GM23338 (cell line): ENCODE results near the gene PTBP3. TPM values are rescaled to one million over a fixed set of nuclear protein-coding genes. Genes with fewer than 3 reads are reported as not detected.

Experiments
- ATAC-seq: fragments of 200-7000 bp; cut with Tn5 transposase; 3 replicates; pipeline ENCODE4 v1.9.1; 2020
- DNase-seq: peaks from one replicate; pipeline ENCODE4 v3.0.0-alpha.2; 2015; ENCODE audit warnings: low spot score
- H2AFZ ChIP-seq: fragments of 200-600 bp; sonication (generic); 2 replicates; pipeline ENCODE4 v1.8.0; 2016; ENCODE audit warnings: antibody characterized with exemption, mild to moderate bottlenecking, moderate library complexity
- H3F3A ChIP-seq: fragments of 200-600 bp; sonication (generic); replicated peaks from 2 replicates; pipeline ENCODE4 v1.8.0; 2017; ENCODE audit warnings: antibody characterized with exemption, mixed run types, low read depth
- H3K27ac ChIP-seq: fragments of 200-600 bp; sonication (generic); 2 replicates; pipeline ENCODE4 v1.6.1; 2016; ENCODE audit warnings: low read depth
- H3K27me3 ChIP-seq: fragments of 200-600 bp; sonication (generic); 2 replicates; pipeline ENCODE4 v1.8.0; 2016; ENCODE audit warnings: mild to moderate bottlenecking, mixed run types, moderate library complexity; ENCODE audit not compliant: insufficient read depth
- H3K36me3 ChIP-seq: fragments of 200-600 bp; sonication (generic); 2 replicates; pipeline ENCODE4 v1.8.0; 2016; ENCODE audit warnings: mild to moderate bottlenecking; ENCODE audit not compliant: insufficient read depth
- H3K4me1 ChIP-seq: fragments of 200-600 bp; sonication (generic); 2 replicates; pipeline ENCODE4 v1.8.0; 2016; ENCODE audit warnings: mild to moderate bottlenecking, moderate library complexity; ENCODE audit not compliant: insufficient read depth
- H3K4me2 ChIP-seq: fragments of 200-600 bp; sonication (generic); 2 replicates; pipeline ENCODE4 v1.7.1; 2017; ENCODE audit warnings: mixed run types
- H3K4me3 ChIP-seq: fragments of 200-600 bp; sonication (generic); 2 replicates; pipeline ENCODE4 v1.6.1; 2016; ENCODE audit warnings: mixed run types
- H3K79me2 ChIP-seq: fragments of 200-600 bp; sonication (generic); replicated peaks from 2 replicates; pipeline ENCODE4 v1.8.0; 2017; ENCODE audit warnings: mild to moderate bottlenecking; ENCODE audit not compliant: insufficient read depth
- H3K9me2 ChIP-seq: fragments of 200-600 bp; sonication (generic); 2 replicates; pipeline ENCODE4 v1.8.0; 2017; ENCODE audit not compliant: insufficient read depth
- H4K20me1 ChIP-seq: fragments of 200-600 bp; sonication (generic); replicated peaks from 2 replicates; pipeline ENCODE4 v1.8.0; 2017; ENCODE audit warnings: mild to moderate bottlenecking; ENCODE audit not compliant: insufficient read depth
- H3K27ac Mint-ChIP-seq: 2 replicates; pipeline ENCODE4 v1.8.0; 2020; ENCODE audit warnings: inconsistent platforms, mild to moderate bottlenecking, moderate library complexity, mixed read lengths
- H3K27me3 Mint-ChIP-seq: 3 replicates; pipeline ENCODE4 v1.8.0; 2022; ENCODE audit warnings: low read depth, mild to moderate bottlenecking, moderate library complexity, mixed read lengths, inconsistent platforms; ENCODE audit not compliant: insufficient read depth, poor library complexity
- H3K36me3 Mint-ChIP-seq: 3 replicates; pipeline ENCODE4 v1.8.0; 2021; ENCODE audit warnings: low read depth, mild to moderate bottlenecking, inconsistent platforms, moderate library complexity, mixed read lengths
- H3K4me1 Mint-ChIP-seq: 3 replicates; pipeline ENCODE4 v1.8.0; 2020; ENCODE audit warnings: mild to moderate bottlenecking, inconsistent platforms, mixed read lengths
- H3K4me3 Mint-ChIP-seq: 3 replicates; pipeline ENCODE4 v1.8.0; 2021; ENCODE audit warnings: moderate library complexity, mild to moderate bottlenecking, inconsistent platforms, mixed read lengths
- H3K9me3 Mint-ChIP-seq: 3 replicates; pipeline ENCODE4 v1.8.0; 2020; ENCODE audit warnings: moderate library complexity, mild to moderate bottlenecking, inconsistent platforms, mixed read lengths
- CREB1 ChIP-seq: fragments of 250-450 bp; sonication (Bioruptor Pico); IDR thresholded peaks from 2 replicates; pipeline ENCODE4 v1.5.0; 2020; ENCODE audit warnings: low read depth, mild to moderate bottlenecking, moderate library complexity
- CTCF ChIP-seq, 2 experiments: fragments of 200-600 bp in 1 of 2; sonication (generic) in 1 of 2; conservative IDR thresholded peaks; 2 replicates each; pipeline versions ENCODE4 v1.5.1 to v1.6.1; 2016 to 2017; ENCODE audit warnings: antibody characterized with exemption in 2 of 2, low read depth in 2 of 2, mild to moderate bottlenecking in 2 of 2, moderate library complexity in 1 of 2
- NANOG ChIP-seq: IDR thresholded peaks from 2 replicates; pipeline ENCODE4 v1.6.1; 2016; ENCODE audit warnings: antibody characterized with exemption, borderline replicate concordance
- ZNF114 ChIP-seq: fragments of 250-450 bp; sonication (Bioruptor Pico); IDR thresholded peaks from 2 replicates; pipeline ENCODE4 v1.5.0; 2020; ENCODE audit warnings: mild to moderate bottlenecking, moderate library complexity
- polyA plus RNA-seq: library from polyadenylated mRNA; unstranded; fragments of >200 nt; fragmentation: Nextera tagmentation; extraction: Ambion mirVana; gene quantifications from 2 replicates; pipeline ENCODE4 v1.2.1, GENCODE V29; 2016
- total RNA-seq: library from RNA; depleted of rRNA; stranded (reverse); fragments of >200 nt; shearing (Covaris generic); gene quantifications from 2 replicates; pipeline ENCODE4 v1.2.3, GENCODE V29; 2014
- TF ChIP-seq, protein P1 (sequence below): fragments of 250-450 bp; sonication (Bioruptor Pico); IDR thresholded peaks from 2 replicates; pipeline ENCODE4 v1.5.0; 2020; ENCODE audit warnings: mild to moderate bottlenecking, moderate library complexity

Gene PTBP3
- total and polyA plus RNA-seq, 2 experiments from 2014 or later: 20.0 to 92.9 TPM

DNA sequence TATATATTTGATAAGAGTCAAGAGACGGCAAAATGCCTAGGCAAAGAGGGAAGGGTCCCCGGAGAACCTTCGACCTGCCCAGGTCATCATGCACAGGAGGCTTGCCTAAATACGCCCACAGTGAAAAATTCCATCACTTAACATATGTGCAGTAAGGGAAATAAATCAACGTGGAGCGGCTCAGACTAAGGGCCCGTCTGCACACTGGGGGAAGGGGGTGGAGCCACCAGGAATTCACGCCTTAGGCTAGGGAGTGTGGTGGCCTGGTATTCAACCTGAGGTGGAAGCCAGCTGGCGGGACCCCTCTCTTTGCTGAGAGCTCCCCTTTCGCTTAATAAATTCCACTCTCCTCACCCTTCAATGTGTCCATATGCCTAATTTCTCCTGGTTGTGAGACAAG is 8.3 kb downstream of the PTBP3 start (continued):
- no peak for TF ChIP-seq CTCF (conservative IDR thresholded peaks at IDR 0.05; ENCODE audit: low read depth in 2 of 2)
- TF ChIP-seq, protein P1, sequence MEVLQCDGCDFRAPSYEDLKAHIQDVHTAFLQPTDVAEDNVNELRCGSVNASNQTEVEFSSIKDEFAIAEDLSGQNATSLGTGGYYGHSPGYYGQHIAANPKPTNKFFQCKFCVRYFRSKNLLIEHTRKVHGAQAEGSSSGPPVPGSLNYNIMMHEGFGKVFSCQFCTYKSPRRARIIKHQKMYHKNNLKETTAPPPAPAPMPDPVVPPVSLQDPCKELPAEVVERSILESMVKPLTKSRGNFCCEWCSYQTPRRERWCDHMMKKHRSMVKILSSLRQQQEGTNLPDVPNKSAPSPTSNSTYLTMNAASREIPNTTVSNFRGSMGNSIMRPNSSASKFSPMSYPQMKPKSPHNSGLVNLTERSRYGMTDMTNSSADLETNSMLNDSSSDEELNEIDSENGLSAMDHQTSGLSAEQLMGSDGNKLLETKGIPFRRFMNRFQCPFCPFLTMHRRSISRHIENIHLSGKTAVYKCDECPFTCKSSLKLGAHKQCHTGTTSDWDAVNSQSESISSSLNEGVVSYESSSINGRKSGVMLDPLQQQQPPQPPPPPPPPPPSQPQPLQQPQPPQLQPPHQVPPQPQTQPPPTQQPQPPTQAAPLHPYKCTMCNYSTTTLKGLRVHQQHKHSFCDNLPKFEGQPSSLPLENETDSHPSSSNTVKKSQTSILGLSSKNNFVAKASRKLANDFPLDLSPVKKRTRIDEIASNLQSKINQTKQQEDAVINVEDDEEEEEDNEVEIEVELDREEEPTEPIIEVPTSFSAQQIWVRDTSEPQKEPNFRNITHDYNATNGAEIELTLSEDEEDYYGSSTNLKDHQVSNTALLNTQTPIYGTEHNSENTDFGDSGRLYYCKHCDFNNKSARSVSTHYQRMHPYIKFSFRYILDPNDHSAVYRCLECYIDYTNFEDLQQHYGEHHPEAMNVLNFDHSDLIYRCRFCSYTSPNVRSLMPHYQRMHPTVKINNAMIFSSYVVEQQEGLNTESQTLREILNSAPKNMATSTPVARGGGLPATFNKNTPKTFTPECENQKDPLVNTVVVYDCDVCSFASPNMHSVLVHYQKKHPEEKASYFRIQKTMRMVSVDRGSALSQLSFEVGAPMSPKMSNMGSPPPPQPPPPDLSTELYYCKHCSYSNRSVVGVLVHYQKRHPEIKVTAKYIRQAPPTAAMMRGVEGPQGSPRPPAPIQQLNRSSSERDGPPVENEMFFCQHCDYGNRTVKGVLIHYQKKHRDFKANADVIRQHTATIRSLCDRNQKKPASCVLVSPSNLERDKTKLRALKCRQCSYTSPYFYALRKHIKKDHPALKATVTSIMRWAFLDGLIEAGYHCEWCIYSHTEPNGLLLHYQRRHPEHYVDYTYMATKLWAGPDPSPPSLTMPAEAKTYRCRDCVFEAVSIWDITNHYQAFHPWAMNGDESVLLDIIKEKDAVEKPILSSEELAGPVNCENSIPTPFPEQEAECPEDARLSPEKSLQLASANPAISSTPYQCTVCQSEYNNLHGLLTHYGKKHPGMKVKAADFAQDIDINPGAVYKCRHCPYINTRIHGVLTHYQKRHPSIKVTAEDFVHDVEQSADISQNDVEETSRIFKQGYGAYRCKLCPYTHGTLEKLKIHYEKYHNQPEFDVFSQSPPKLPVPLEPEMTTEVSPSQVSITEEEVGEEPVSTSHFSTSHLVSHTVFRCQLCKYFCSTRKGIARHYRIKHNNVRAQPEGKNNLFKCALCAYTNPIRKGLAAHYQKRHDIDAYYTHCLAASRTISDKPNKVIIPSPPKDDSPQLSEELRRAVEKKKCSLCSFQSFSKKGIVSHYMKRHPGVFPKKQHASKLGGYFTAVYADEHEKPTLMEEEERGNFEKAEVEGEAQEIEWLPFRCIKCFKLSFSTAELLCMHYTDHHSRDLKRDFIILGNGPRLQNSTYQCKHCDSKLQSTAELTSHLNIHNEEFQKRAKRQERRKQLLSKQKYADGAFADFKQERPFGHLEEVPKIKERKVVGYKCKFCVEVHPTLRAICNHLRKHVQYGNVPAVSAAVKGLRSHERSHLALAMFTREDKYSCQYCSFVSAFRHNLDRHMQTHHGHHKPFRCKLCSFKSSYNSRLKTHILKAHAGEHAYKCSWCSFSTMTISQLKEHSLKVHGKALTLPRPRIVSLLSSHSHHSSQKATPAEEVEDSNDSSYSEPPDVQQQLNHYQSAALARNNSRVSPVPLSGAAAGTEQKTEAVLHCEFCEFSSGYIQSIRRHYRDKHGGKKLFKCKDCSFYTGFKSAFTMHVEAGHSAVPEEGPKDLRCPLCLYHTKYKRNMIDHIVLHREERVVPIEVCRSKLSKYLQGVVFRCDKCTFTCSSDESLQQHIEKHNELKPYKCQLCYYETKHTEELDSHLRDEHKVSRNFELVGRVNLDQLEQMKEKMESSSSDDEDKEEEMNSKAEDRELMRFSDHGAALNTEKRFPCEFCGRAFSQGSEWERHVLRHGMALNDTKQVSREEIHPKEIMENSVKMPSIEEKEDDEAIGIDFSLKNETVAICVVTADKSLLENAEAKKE: no peak
- no peak for TF ChIP-seq ZNF114

GRCh38 chr9:112323378-112323854 is 10.0 kb downstream of the PTBP3 start:
- Histone ChIP-seq H3K4me3 (no peak overlapping the region), H3K27ac (no peak overlapping the region), H4K20me1 (peaks cover 27% of the 10 kb centered on the region), H3K79me2 (peaks cover 100% of the 10 kb centered on the region), H3F3A (no peaks in the 10 kb centered on the region), H2AFZ (no peak overlapping the region), H3K9me2 (no peaks in the 10 kb centered on the region), H3K4me2 (no peak overlapping the region), H3K27me3 (no peaks in the 10 kb centered on the region), H3K36me3 (no peaks in the 10 kb centered on the region), H3K4me1 (peaks cover 33% of the 10 kb centered on the region)
- 0 out of 3 replicates have a peak, but pooled peaks cover 4% of the 10 kb centered on the region for H3K36me3 Mint-ChIP-seq
- ATAC-seq (no peak), DNase-seq (no peak)
- no peak overlapping the region for H3K4me3 Mint-ChIP-seq
- H3K27me3 Mint-ChIP-seq: peaks cover 5% of the 10 kb centered on the region
- no peaks in the 10 kb centered on the region for H3K9me3 Mint-ChIP-seq
- no peak overlapping the region for H3K27ac Mint-ChIP-seq
- H3K4me1 Mint-ChIP-seq: peaks cover 42% of the 10 kb centered on the region
- no peak for TF ChIP-seq CTCF (conservative IDR thresholded peaks at IDR 0.05; ENCODE audit: low read depth in 2 of 2)
- TF ChIP-seq, protein P1: no peak
- TF ChIP-seq CREB1: no peak
- TF ChIP-seq NANOG: no peak
